AG04449 (cell line): Measurements from ENCODE around the gene TRMT61A.

Experiments used
- CTCF ChIA-PET: fragments of 350-600 bp; formaldehyde crosslinking; extraction: SDS; loops from one replicate; lab custom pipeline; 2021; ENCODE audit warnings: antibody characterized with exemption; lab: Yijun Ruan, JAX
- POLR2A ChIA-PET: fragments of 400-600, 350-600 bp; formaldehyde crosslinking; extraction: SDS; loops from one replicate; lab custom pipeline; 2020; ENCODE audit warnings: antibody characterized with exemption, inconsistent platforms; lab: Yijun Ruan, JAX
- DNase-seq: peaks from one replicate; pipeline ENCODE4 v3.0.0-alpha.2; 2010; ENCODE audit warnings: low read depth, low spot score
- H3K4me3 ChIP-seq: 2 replicates; pipeline ENCODE4 v1.5.1; 2011; ENCODE audit warnings: low read depth, mild to moderate bottlenecking, control low read depth, low read length
- CTCF ChIP-seq: IDR thresholded peaks from one replicate; pipeline ENCODE4 v1.5.1; 2011; ENCODE audit warnings: mild to moderate bottlenecking, moderate library complexity, low read length, control low read depth, inconsistent platforms; ENCODE audit not compliant: insufficient read depth; ENCODE audit errors: missing control alignments

Gene TRMT61A

GRCh38 chr14:103512701-103513611, 16.0 kb upstream of the TRMT61A start:
- H3K4me3 ChIP-seq = no peak overlapping the region
- TF ChIP-seq CTCF = no peak
- POLR2A ChIA-PET = interaction anchor here (0.9 kb wide), 1 partner anchor 28 kb away, joined by 3 read pairs; no protein-coding TSS in a partner anchor
- DNase-seq = peak; percentile 34
- CTCF ChIA-PET = interaction anchor here (1.5 kb wide), 1 partner anchor 8 kb away, joined by 3 read pairs; no protein-coding TSS in a partner anchor

- no peak for DNase-seq
- CTCF ChIA-PET = interaction anchor here (1.4 to 11.0 kb wide), 3 partner anchors 11 to 30 kb away, joined by 3 to 368 read pairs (median 61); no protein-coding TSS in a partner anchor
- H3K4me3 ChIP-seq = no peak overlapping the region
- TF ChIP-seq CTCF = no peak
- POLR2A ChIA-PET = no interaction called here
Measured at GRCh38 chr14:103514596-103515421, 14.2 kb upstream of the TRMT61A start.

GRCh38 chr14:103516426-103517173, 12.4 kb upstream of the TRMT61A start:
- no peak for TF ChIP-seq CTCF
- no peak for DNase-seq
- POLR2A ChIA-PET = no interaction called here
- no peak overlapping the region for H3K4me3 ChIP-seq
- CTCF ChIA-PET = interaction anchor here (2.8 to 11.0 kb wide), 6 partner anchors 7 to 42 kb away, joined by 16 to 368 read pairs (median 46); partner anchors contain the start of gene TRMT61A

GRCh38 chr14:103517174-103517566, 11.8 kb upstream of the TRMT61A start:
- H3K4me3 ChIP-seq = no peak overlapping the region
- ChIA-PET POLR2A (no interaction called here), CTCF (interaction anchor here (2.8 to 11.0 kb wide), 6 partner anchors 8 to 41 kb away, joined by 16 to 368 read pairs (median 46); partner anchors contain the start of gene TRMT61A)
- no peak for TF ChIP-seq CTCF
- no peak for DNase-seq

- H3K4me3 ChIP-seq = no peak overlapping the region
- POLR2A ChIA-PET = interaction anchor here (1.1 kb wide), 1 partner anchor 11 kb away, joined by 4 read pairs; the partner anchor contains the start of gene TRMT61A
- DNase-seq = no peak
- CTCF ChIA-PET = interaction anchor here (0.9 to 11.0 kb wide), 9 partner anchors 9 to 386 kb away, joined by 3 to 368 read pairs (median 24); partner anchors contain the start of gene TRMT61A
- no peak for TF ChIP-seq CTCF
Measured at GRCh38 chr14:103517721-103518421, 11.1 kb upstream of the TRMT61A start.
